Common myeloid progenitor, CD34-positive (primary cell): ENCODE results near the gene ATP12A. TPM values are rescaled to one million over a fixed set of nuclear protein-coding genes. Genes with fewer than 3 reads are reported as not detected.

Experiments used
- CTCF ChIA-PET: fragments of 350-600 bp; sonication (Branson Sonifier 250); formaldehyde crosslinking; loops from one replicate; lab custom pipeline; 2021; ENCODE audit warnings: antibody characterized with exemption; lab: Charles Lee
- POLR2A ChIA-PET: fragments of 350-600 bp; sonication (Branson Sonifier 250); formaldehyde crosslinking; loops from one replicate; lab custom pipeline; 2021; ENCODE audit warnings: antibody characterized with exemption; lab: Charles Lee
- DNase-seq, 3 donors: peaks; one replicate each; pipeline versions ENCODE4 v3.0.0 to v3.0.0-alpha.2; 2013
- H3K27ac ChIP-seq, 2 experiments: 1 replicate in 1 of 2; 2 replicates in 1 of 2; pipeline ENCODE4 v1.7.0; 2013; ENCODE audit warnings: inconsistent platforms in 2 of 2, low read length in 2 of 2, mild to moderate bottlenecking in 2 of 2, low read depth in 1 of 2, moderate library complexity in 1 of 2; ENCODE audit not compliant: severe bottlenecking in 2 of 2, insufficient read depth in 1 of 2, poor library complexity in 1 of 2
- H3K27me3 ChIP-seq, 5 experiments: replicated peaks in 2 of 5; 1 replicate in 3 of 5; 2 replicates in 2 of 5; pipeline versions ENCODE4 v1.6.1 to v1.7.0; 2013; ENCODE audit warnings: low read length in 4 of 5, mild to moderate bottlenecking in 2 of 5, moderate library complexity in 2 of 5, inconsistent platforms in 1 of 5; ENCODE audit not compliant: insufficient read depth in 5 of 5, control insufficient read depth in 4 of 5
- H3K36me3 ChIP-seq, 4 experiments: 1 replicate in 2 of 4; 2 replicates in 2 of 4; pipeline versions ENCODE4 v1.6.1 to v1.7.0; 2013; ENCODE audit warnings: low read length in 3 of 4, control low read depth in 1 of 4, mild to moderate bottlenecking in 1 of 4; ENCODE audit not compliant: control insufficient read depth in 4 of 4, insufficient read depth in 4 of 4
- H3K4me1 ChIP-seq, 4 experiments: 1 replicate in 3 of 4; 2 replicates in 1 of 4; pipeline versions ENCODE4 v1.6.1 to v1.7.1; 2013; ENCODE audit warnings: low read length in 3 of 4, mild to moderate bottlenecking in 3 of 4, control low read depth in 1 of 4, inconsistent platforms in 1 of 4, moderate library complexity in 1 of 4; ENCODE audit not compliant: control insufficient read depth in 4 of 4, insufficient read depth in 4 of 4; ENCODE audit errors: control extremely low read depth in 1 of 4
- H3K4me3 ChIP-seq, 7 experiments: 1 replicate in 4 of 7; 2 replicates in 3 of 7; pipeline versions ENCODE4 v1.5.1 to v1.7.0; 2013; ENCODE audit warnings: mild to moderate bottlenecking in 7 of 7, low read length in 6 of 7, moderate library complexity in 6 of 7, inconsistent platforms in 2 of 7, low read depth in 2 of 7, control low read depth in 1 of 7; ENCODE audit not compliant: insufficient read depth in 4 of 7, control insufficient read depth in 1 of 7; ENCODE audit errors: extremely low read depth in 1 of 7
- H3K9me3 ChIP-seq, 5 experiments: 1 replicate in 4 of 5; 2 replicates in 1 of 5; pipeline versions ENCODE4 v1.6.1 to v1.7.1; 2013; ENCODE audit warnings: low read length in 4 of 5, mild to moderate bottlenecking in 2 of 5, inconsistent platforms in 1 of 5, low read depth in 1 of 5, moderate library complexity in 1 of 5; ENCODE audit not compliant: control insufficient read depth in 4 of 5, insufficient read depth in 2 of 5; ENCODE audit errors: control extremely low read depth in 1 of 5
- WGBS: methylation state at CpG from one replicate; pipeline ENCODE4 v1.1.5; 2013; ENCODE audit not compliant: insufficient coverage; 5-methylcytosine and 5-hydroxymethylcytosine counted together
- polyA plus RNA-seq: library from polyadenylated mRNA; unstranded; fragments of 120-200 nt; gene quantifications from one replicate; pipeline ENCODE4 v1.2.1, GENCODE V29; 2013

The ATP12A gene
- polyA plus RNA-seq = 0.04 TPM

- CTCF ChIA-PET = interaction anchor here (0.7 to 3.8 kb wide), 7 partner anchors 8 to 50 kb away, joined by 3 to 29 read pairs (median 3); no protein-coding TSS in a partner anchor
- POLR2A ChIA-PET = no interaction called here
- Histone ChIP-seq H3K27ac (no peak within 1 kb of the TSS), H3K9me3 (no peaks in the 10 kb centered on the region), H3K36me3 (no peaks in the 10 kb centered on the region), H3K4me1 (peaks cover 4 to 33% (median 30%) of the 10 kb centered on the region in 4 experiments), H3K27me3 (peaks cover 0 to 51% (median 23%) of the 10 kb centered on the region in 5 experiments), H3K4me3 (peak within 1 kb of the TSS; percentile 13 to 69 (median 50))
- WGBS = 0% methylated on average over 64 of the region's 75 CpGs
- peak in 2 of 3 donors; percentile 45 to 65 for DNase-seq
Measured at GRCh38 chr13:24680258-24680920, at the start of gene ATP12A. TSS of gene ATP12A (plus strand) at chr13:24680408. CDS start at chr13:24680744, 336 bp downstream.

- WGBS = 95% methylated on average over 9 of the region's 13 CpGs
Measured at GRCh38 chr13:24630851-24631620, 49.2 kb upstream of the ATP12A start.

GRCh38 chr13:24631922-24632321 lies 48.3 kb upstream of the ATP12A start:
- 93% methylated on average over 3 of the region's 5 CpGs for WGBS
- H3K27me3 ChIP-seq = no peaks in the 10 kb centered on the region
- H3K27ac ChIP-seq = no peak overlapping the region

More at GRCh38 chr13:24630851-24631620, 49.2 kb upstream of the ATP12A start:
- Histone ChIP-seq H3K4me1 (peaks cover 0 to 29% (median under 1%) of the 10 kb centered on the region in 4 experiments), H3K9me3 (no peaks in the 10 kb centered on the region), H3K36me3 (no peaks in the 10 kb centered on the region), H3K27ac (no peak overlapping the region), H3K27me3 (no peaks in the 10 kb centered on the region), H3K4me3 (no peak overlapping the region)
- DNase-seq = no peak
- CTCF ChIA-PET = interaction anchor here (1.8 kb wide), 1 partner anchor 42 kb away, joined by 6 read pairs; no protein-coding TSS in a partner anchor
- POLR2A ChIA-PET = no interaction called here

GRCh38 chr13:24632382-24633121 lies 47.7 kb upstream of the ATP12A start:
- Histone ChIP-seq H3K4me1 (peaks cover 0 to 24% (median 0%) of the 10 kb centered on the region in 4 experiments), H3K36me3 (no peaks in the 10 kb centered on the region), H3K4me3 (no peak overlapping the region), H3K9me3 (no peaks in the 10 kb centered on the region), H3K27me3 (peaks cover 0 to 1% (median 0%) of the 10 kb centered on the region in 5 experiments), H3K27ac (no peak overlapping the region)
- POLR2A ChIA-PET = no interaction called here
- WGBS = 98% methylated on average over 5 of the region's 6 CpGs
- CTCF ChIA-PET = interaction anchor here (0.8 to 1.4 kb wide), 3 partner anchors 14 to 27 kb away, joined by 3 to 5 read pairs (median 3); no protein-coding TSS in a partner anchor
- DNase-seq = peak in 1 of 3 donors; percentile 11

More at GRCh38 chr13:24631922-24632321, 48.3 kb upstream of the ATP12A start:
- no peak for DNase-seq
- POLR2A ChIA-PET = no interaction called here
- CTCF ChIA-PET = interaction anchor here (1.4 kb wide), 1 partner anchor 13 kb away, joined by 3 read pairs; no protein-coding TSS in a partner anchor
- Histone ChIP-seq H3K9me3 (no peaks in the 10 kb centered on the region), H3K36me3 (no peaks in the 10 kb centered on the region), H3K4me1 (peaks cover 0 to 24% (median 0%) of the 10 kb centered on the region in 4 experiments), H3K4me3 (no peak overlapping the region)

DNA sequence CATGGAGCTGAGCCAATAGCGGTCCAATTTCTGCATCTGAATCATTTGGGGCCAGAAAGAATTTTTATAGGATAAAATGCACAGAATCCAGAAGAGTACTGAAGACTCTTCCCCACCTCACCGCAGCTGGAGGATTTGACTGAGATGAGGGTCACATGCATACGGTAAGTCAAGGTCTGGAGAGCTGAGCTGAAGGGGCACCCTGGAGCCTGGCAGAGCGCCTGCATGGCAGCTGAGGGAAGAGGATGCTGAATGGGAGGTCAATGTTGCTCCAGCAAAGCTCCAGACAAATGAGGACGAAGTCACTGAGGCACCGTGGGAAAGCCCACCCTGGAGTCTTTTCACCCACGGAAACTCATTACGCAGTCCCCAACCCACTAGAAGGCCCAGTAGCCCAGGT lies 43.4 kb upstream of the ATP12A start:
- whole genome bisulfite sequencing = 100% methylated on average over 7 of the region's 8 CpGs
- H3K36me3 ChIP-seq = no peaks in the 10 kb centered on the region
- H3K27ac ChIP-seq = no peak overlapping the region
- H3K4me1 ChIP-seq = peaks cover 0 to 9% (median 0%) of the 10 kb centered on the region in 4 experiments
- POLR2A ChIA-PET = no interaction called here
- peaks cover 0 to 6% (median 0%) of the 10 kb centered on the region in 5 experiments for H3K27me3 ChIP-seq
- CTCF ChIA-PET = interaction anchor here (0.5 to 1.6 kb wide), 2 partner anchors 39 to 91 kb away, joined by 3 to 4 read pairs; no protein-coding TSS in a partner anchor
- no peaks in the 10 kb centered on the region for H3K9me3 ChIP-seq
- DNase-seq = no peak
- H3K4me3 ChIP-seq = no peak overlapping the region

DNA sequence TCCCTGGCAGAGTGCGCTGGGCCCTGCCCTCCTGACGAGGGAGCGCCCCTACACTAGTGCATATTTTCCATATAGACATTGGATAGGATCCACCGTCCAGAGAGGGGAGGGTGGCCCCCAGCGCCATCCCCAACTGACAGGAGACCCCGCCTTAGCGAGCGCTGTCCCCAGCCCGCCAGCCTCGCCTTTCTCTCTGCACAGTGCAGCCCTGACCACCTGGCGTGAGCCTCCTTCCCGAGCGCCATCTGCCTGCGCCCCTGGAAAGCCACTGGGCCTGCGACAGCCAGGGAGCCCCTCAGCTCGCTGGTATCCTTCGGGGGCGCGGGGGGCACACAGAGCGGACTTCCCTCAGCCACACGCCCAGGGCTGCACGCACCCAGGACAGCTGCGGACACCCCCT lies 42.1 kb upstream of the ATP12A start:
- ChIA-PET POLR2A (no interaction called here), CTCF (interaction anchor here (1.3 kb wide), 1 partner anchor 45 kb away, joined by 5 read pairs; no protein-coding TSS in a partner anchor)
- 83% methylated on average over 10 of the region's 23 CpGs for WGBS
- peaks cover 0 to 4% (median 0%) of the 10 kb centered on the region in 4 experiments for H3K4me1 ChIP-seq
- peak overlapping the region in 1 of 7 experiments; percentile 11 for H3K4me3 ChIP-seq
- no peaks in the 10 kb centered on the region for H3K9me3 ChIP-seq
- no peaks in the 10 kb centered on the region for H3K36me3 ChIP-seq
- peaks cover 0 to 6% (median 0%) of the 10 kb centered on the region in 5 experiments for H3K27me3 ChIP-seq
- DNase-seq = no peak
- H3K27ac ChIP-seq = no peak overlapping the region
